ENCODE measurements around the gene PRRT1. TPM values are rescaled to one million over a fixed set of nuclear protein-coding genes. Genes with fewer than 3 reads are reported as not detected.

The PRRT1 gene
- total RNA-seq, 1 experiment from 2014 or later: 12.6 TPM

DNA sequence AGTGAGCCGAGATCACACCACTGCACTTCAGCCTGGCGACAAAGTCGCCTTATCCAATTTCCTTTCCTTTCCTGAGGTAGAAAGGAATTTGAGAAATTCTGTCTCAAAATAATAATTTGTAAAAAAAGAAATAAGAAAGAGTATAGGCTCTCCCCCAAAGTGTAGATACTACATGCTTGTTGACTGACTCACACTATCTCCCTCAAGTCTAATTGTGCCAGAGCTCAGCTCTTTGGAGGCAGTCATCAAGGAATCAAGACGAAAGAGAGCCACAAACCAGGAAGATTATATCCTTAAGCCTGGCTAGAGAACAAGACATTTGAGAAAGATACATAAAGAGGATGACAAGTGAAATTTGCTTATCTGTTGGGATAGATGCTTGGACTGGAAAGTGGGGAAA is 18.0 kb downstream of the PRRT1 start:
- Histone ChIP-seq H3K4me3 (no peak overlapping the region), H4K20me1 (ENCODE audit: insufficient read depth) (no peaks in the 10 kb centered on the region), H3K4me2 (no peak overlapping the region), H3K36me3 (ENCODE audit: low read depth) (no peaks in the 10 kb centered on the region), H3K27me3 (ENCODE audit: insufficient read depth, low read depth) (no peaks in the 10 kb centered on the region), H3F3A (ENCODE audit: insufficient read depth, low read depth) (peaks cover 21% of the 10 kb centered on the region), H3K9me3 (ENCODE audit: insufficient read depth, low read depth) (no peaks in the 10 kb centered on the region), H3K79me2 (ENCODE audit: low read depth) (peaks cover 14% of the 10 kb centered on the region), H2AFZ (no peak overlapping the region), H3K4me1 (replicated peaks; ENCODE audit: insufficient read depth) (peaks cover 15% of the 10 kb centered on the region), H3K27ac (no peak overlapping the region), H3K9me2 (ENCODE audit: insufficient read depth) (no peaks in the 10 kb centered on the region)
- intact Hi-C loops (cut with micrococcal nuclease; ENCODE audit: unreplicated experiment): loop anchor here (5.0 kb wide), 1 partner anchor 64 kb away; no protein-coding TSS in a partner anchor
- no TSS peak for BruUV-seq (replicated peaks)
- CTCF ChIA-PET: no interaction called here
- POLR2A ChIA-PET (ENCODE audit: unreplicated experiment): no interaction called here
- DNase-seq: no peak
- TF ChIP-seq EZH2 (IDR thresholded peaks at IDR 0.05; ENCODE audit: low read depth): no peak
- TF ChIP-seq, protein P1, sequence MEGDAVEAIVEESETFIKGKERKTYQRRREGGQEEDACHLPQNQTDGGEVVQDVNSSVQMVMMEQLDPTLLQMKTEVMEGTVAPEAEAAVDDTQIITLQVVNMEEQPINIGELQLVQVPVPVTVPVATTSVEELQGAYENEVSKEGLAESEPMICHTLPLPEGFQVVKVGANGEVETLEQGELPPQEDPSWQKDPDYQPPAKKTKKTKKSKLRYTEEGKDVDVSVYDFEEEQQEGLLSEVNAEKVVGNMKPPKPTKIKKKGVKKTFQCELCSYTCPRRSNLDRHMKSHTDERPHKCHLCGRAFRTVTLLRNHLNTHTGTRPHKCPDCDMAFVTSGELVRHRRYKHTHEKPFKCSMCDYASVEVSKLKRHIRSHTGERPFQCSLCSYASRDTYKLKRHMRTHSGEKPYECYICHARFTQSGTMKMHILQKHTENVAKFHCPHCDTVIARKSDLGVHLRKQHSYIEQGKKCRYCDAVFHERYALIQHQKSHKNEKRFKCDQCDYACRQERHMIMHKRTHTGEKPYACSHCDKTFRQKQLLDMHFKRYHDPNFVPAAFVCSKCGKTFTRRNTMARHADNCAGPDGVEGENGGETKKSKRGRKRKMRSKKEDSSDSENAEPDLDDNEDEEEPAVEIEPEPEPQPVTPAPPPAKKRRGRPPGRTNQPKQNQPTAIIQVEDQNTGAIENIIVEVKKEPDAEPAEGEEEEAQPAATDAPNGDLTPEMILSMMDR (conservative IDR thresholded peaks at IDR 0.05): no peak

DNA sequence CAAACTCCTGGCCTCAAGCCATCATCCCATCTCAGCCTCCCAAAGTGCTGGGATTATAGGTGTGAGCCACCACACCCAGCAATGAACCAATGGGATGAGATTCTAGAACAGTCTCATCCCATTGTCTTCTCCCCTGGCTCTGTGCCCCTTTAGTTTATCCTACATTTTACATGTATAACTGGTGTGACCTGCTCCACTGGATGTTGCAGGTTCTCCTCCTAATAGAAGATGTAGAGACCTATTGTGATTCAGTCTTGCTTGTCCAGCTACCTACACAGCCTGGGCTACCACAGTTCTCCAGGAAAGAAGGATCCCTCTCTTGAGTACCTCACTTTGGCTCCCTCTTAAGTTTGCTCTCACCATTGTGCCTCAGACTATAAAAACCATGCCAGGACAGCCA is 19.6 kb downstream of the PRRT1 start:
- no TSS peak for BruUV-seq (replicated peaks)
- H3K27me3 ChIP-seq (ENCODE audit: insufficient read depth, low read depth): no peaks in the 10 kb centered on the region
- H3K9me2 ChIP-seq (ENCODE audit: insufficient read depth): no peaks in the 10 kb centered on the region
- no peak overlapping the region for H3K4me3 ChIP-seq
- H3K79me2 ChIP-seq (ENCODE audit: low read depth): peaks cover 27% of the 10 kb centered on the region
- peaks cover 22% of the 10 kb centered on the region for H3K4me1 ChIP-seq (replicated peaks; ENCODE audit: insufficient read depth)
- intact Hi-C loops (cut with micrococcal nuclease; ENCODE audit: unreplicated experiment): loop anchor here (5.0 kb wide), 1 partner anchor 65 kb away; no protein-coding TSS in a partner anchor
- DNase-seq: no peak
- POLR2A ChIA-PET (ENCODE audit: unreplicated experiment): no interaction called here
- no peaks in the 10 kb centered on the region for H3K9me3 ChIP-seq (ENCODE audit: insufficient read depth, low read depth)
- H3K4me2 ChIP-seq: 0 out of 2 replicates have a peak overlapping the region, but pooled peaks have one; percentile 13
- no peaks in the 10 kb centered on the region for H4K20me1 ChIP-seq (ENCODE audit: insufficient read depth)
- no peaks in the 10 kb centered on the region for H3K36me3 ChIP-seq (ENCODE audit: low read depth)
- peaks cover 21% of the 10 kb centered on the region for H3F3A ChIP-seq (ENCODE audit: insufficient read depth, low read depth)
- CTCF ChIA-PET: no interaction called here
- no peak overlapping the region for H3K27ac ChIP-seq
- no peak overlapping the region for H2AFZ ChIP-seq
- TF ChIP-seq, protein P1 (conservative IDR thresholded peaks at IDR 0.05): no peak
- no peak for TF ChIP-seq EZH2 (IDR thresholded peaks at IDR 0.05; ENCODE audit: low read depth)

DNA sequence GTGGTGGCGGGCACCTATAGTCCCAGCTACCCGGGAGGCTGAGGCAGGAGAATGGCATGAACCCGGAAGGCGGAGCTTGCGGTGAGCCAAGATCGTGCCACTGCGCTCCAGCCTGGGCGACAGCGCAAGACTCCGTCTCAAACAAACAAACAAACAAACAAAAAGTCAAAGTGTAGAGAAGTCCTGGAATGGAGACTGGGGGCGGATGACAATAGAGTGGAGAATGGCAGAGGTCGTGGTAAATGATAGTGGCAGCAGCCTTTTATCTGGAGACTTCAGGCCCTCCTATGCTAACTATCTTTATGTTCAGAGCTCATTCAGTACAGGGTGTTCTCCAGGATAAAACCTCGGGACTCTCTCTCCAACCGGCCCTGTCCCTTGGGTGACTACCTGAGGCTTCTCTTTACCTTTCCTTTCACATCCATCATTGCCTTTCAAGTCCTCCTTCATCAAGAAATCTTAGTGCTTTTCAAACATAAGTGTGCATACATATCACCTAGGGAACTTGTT is 20.2 kb downstream of the PRRT1 start:
- no peaks in the 10 kb centered on the region for H4K20me1 ChIP-seq (ENCODE audit: insufficient read depth)
- DNase-seq: no peak
- ChIA-PET POLR2A (ENCODE audit: unreplicated experiment) (no interaction called here), CTCF (no interaction called here)
- intact Hi-C loops (cut with micrococcal nuclease; ENCODE audit: unreplicated experiment): loop anchor here (5.0 kb wide), 1 partner anchor 66 kb away; no protein-coding TSS in a partner anchor
- no peak for TF ChIP-seq EZH2 (IDR thresholded peaks at IDR 0.05; ENCODE audit: low read depth)
- TF ChIP-seq, protein P1 (conservative IDR thresholded peaks at IDR 0.05): no peak
- no TSS peak for BruUV-seq (replicated peaks)
- no peak overlapping the region for H3K4me2 ChIP-seq
- no peaks in the 10 kb centered on the region for H3K9me3 ChIP-seq (ENCODE audit: insufficient read depth, low read depth)
- no peak overlapping the region for H2AFZ ChIP-seq
- no peaks in the 10 kb centered on the region for H3K9me2 ChIP-seq (ENCODE audit: insufficient read depth)
- H3K27ac ChIP-seq: no peak overlapping the region
- H3K27me3 ChIP-seq (ENCODE audit: insufficient read depth, low read depth): no peaks in the 10 kb centered on the region
- no peak overlapping the region for H3K4me3 ChIP-seq
- peaks cover 33% of the 10 kb centered on the region for H3K79me2 ChIP-seq (ENCODE audit: low read depth)
- peaks cover 21% of the 10 kb centered on the region for H3F3A ChIP-seq (ENCODE audit: insufficient read depth, low read depth)
- H3K4me1 ChIP-seq (replicated peaks; ENCODE audit: insufficient read depth): peaks cover 29% of the 10 kb centered on the region
- 0 out of 2 replicates have a peak, but pooled peaks cover 2% of the 10 kb centered on the region for H3K36me3 ChIP-seq (ENCODE audit: low read depth)

All from PC-9 (cell line).